ENCODE results near the gene NFATC2.

The NFATC2 gene

DNA sequence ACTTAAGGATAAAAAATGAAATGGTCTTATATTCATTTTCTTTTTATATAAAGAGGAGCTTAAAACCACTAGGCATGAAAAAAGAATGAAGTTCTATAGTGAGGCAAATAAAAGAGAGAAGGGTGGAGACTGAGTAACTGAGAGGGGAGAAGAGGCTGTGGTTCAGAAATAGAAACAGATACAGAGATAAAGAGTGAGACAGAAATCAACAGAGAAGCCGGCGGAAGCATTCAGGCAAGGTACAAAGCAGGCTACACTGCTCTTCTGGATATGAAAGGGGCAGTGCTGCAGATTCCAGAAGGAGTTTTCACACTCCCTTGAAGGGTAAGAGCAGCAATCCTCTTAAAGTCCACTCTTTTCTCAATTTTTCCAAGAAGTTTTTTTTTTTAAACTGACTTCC, 29.9 kb downstream of the NFATC2 start:
- Histone ChIP-seq H3K9me3 (ENCODE audit: control insufficient read depth, insufficient read depth, low read length) (no peaks in the 10 kb centered on the region), H3K36me3 (ENCODE audit: control insufficient read depth, insufficient read depth, low read length) (no peaks in the 10 kb centered on the region), H3K4me3 (ENCODE audit: low read depth, low read length) (no peak overlapping the region), H3K27me3 (ENCODE audit: control insufficient read depth, insufficient read depth, low read length) (no peaks in the 10 kb centered on the region), H3K4me1 (ENCODE audit: control insufficient read depth, insufficient read depth, low read length) (no peaks in the 10 kb centered on the region), H3K9ac (ENCODE audit: low read depth, low read length) (no peak overlapping the region), H3K27ac (ENCODE audit: low read depth, low read length) (no peak overlapping the region)

GRCh38 chr20:51511861-51512619, 30.5 kb downstream of the NFATC2 start:
- Histone ChIP-seq H3K4me3 (ENCODE audit: low read depth, low read length) (no peak overlapping the region), H3K9ac (ENCODE audit: low read depth, low read length) (no peak overlapping the region), H3K36me3 (ENCODE audit: control insufficient read depth, insufficient read depth, low read length) (no peaks in the 10 kb centered on the region), H3K9me3 (ENCODE audit: control insufficient read depth, insufficient read depth, low read length) (no peaks in the 10 kb centered on the region), H3K27me3 (ENCODE audit: control insufficient read depth, insufficient read depth, low read length) (no peaks in the 10 kb centered on the region), H3K27ac (ENCODE audit: low read depth, low read length) (no peak overlapping the region), H3K4me1 (ENCODE audit: control insufficient read depth, insufficient read depth, low read length) (no peaks in the 10 kb centered on the region)

GRCh38 chr20:51510936-51511605, 31.4 kb downstream of the NFATC2 start:
- Histone ChIP-seq H3K27ac (ENCODE audit: low read depth, low read length) (no peak overlapping the region), H3K9me3 (ENCODE audit: control insufficient read depth, insufficient read depth, low read length) (no peaks in the 10 kb centered on the region), H3K4me3 (ENCODE audit: low read depth, low read length) (no peak overlapping the region), H3K36me3 (ENCODE audit: control insufficient read depth, insufficient read depth, low read length) (no peaks in the 10 kb centered on the region), H3K9ac (ENCODE audit: low read depth, low read length) (no peak overlapping the region), H3K27me3 (ENCODE audit: control insufficient read depth, insufficient read depth, low read length) (no peaks in the 10 kb centered on the region), H3K4me1 (ENCODE audit: control insufficient read depth, insufficient read depth, low read length) (no peaks in the 10 kb centered on the region)

- H3K27me3 ChIP-seq (ENCODE audit: control insufficient read depth, insufficient read depth, low read length) = no peaks in the 10 kb centered on the region
- no peaks in the 10 kb centered on the region for H3K4me1 ChIP-seq (ENCODE audit: control insufficient read depth, insufficient read depth, low read length)
- no peak overlapping the region for H3K9ac ChIP-seq (ENCODE audit: low read depth, low read length)
- H3K36me3 ChIP-seq (ENCODE audit: control insufficient read depth, insufficient read depth, low read length) = no peaks in the 10 kb centered on the region
- H3K9me3 ChIP-seq (ENCODE audit: control insufficient read depth, insufficient read depth, low read length) = no peaks in the 10 kb centered on the region
- H3K27ac ChIP-seq (ENCODE audit: low read depth, low read length) = no peak overlapping the region
- no peak overlapping the region for H3K4me3 ChIP-seq (ENCODE audit: low read depth, low read length)
These were observed 32.4 kb downstream of the NFATC2 start for GRCh38 chr20:51510169-51510568.

DNA sequence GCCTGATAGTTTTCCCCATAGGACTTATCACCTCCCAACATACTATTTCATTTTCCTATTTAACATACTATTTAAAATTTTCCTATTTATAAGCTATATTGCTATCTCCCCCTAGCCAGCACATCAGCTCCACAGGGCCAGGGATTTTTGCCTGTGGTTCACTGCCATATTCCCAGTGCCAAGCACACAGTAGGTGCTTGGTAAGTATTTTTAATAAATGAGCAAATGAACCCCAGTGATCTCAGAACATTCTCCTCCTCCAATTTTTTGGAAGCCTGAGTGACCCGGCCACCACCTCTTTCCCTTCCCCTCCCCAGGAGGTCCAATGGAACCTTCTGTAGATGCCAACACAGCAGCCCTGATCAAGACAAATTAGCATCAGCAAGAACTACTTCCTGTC, 33.3 kb downstream of the NFATC2 start:
- Histone ChIP-seq H3K4me3 (ENCODE audit: low read depth, low read length) (no peak overlapping the region), H3K4me1 (ENCODE audit: control insufficient read depth, insufficient read depth, low read length) (no peaks in the 10 kb centered on the region), H3K9me3 (ENCODE audit: control insufficient read depth, insufficient read depth, low read length) (no peaks in the 10 kb centered on the region), H3K36me3 (ENCODE audit: control insufficient read depth, insufficient read depth, low read length) (no peaks in the 10 kb centered on the region), H3K9ac (ENCODE audit: low read depth, low read length) (no peak overlapping the region), H3K27me3 (ENCODE audit: control insufficient read depth, insufficient read depth, low read length) (no peaks in the 10 kb centered on the region), H3K27ac (ENCODE audit: low read depth, low read length) (no peak overlapping the region)

GRCh38 chr20:51508780-51509179, 33.7 kb downstream of the NFATC2 start:
- H3K36me3 ChIP-seq (ENCODE audit: control insufficient read depth, insufficient read depth, low read length) = no peaks in the 10 kb centered on the region
- no peak overlapping the region for H3K27ac ChIP-seq (ENCODE audit: low read depth, low read length)
- no peaks in the 10 kb centered on the region for H3K9me3 ChIP-seq (ENCODE audit: control insufficient read depth, insufficient read depth, low read length)
- H3K4me1 ChIP-seq (ENCODE audit: control insufficient read depth, insufficient read depth, low read length) = no peaks in the 10 kb centered on the region
- H3K4me3 ChIP-seq (ENCODE audit: low read depth, low read length) = no peak overlapping the region
- H3K27me3 ChIP-seq (ENCODE audit: control insufficient read depth, insufficient read depth, low read length) = no peaks in the 10 kb centered on the region
- no peak overlapping the region for H3K9ac ChIP-seq (ENCODE audit: low read depth, low read length)

DNA sequence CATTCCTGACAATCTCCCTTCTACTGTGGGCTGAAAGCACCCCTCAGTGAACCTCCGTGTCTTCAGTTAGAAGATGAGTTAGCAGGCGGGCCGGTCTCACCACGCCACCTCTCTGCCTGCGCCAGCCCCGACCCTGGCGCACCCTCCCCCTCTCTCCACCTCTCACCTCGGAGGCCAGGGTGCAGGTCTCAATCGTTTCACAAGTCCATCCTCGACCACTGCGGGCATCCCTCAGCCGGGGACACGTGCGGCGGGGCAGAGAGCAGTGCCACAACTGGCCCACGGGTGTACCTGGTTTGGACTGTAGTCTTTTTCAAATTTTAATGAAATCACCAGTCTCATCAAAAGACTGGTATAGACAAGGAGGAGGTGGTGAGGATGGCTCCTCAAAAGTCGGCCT, 34.4 kb downstream of the NFATC2 start:
- no peaks in the 10 kb centered on the region for H3K27me3 ChIP-seq (ENCODE audit: control insufficient read depth, insufficient read depth, low read length)
- no peak overlapping the region for H3K9ac ChIP-seq (ENCODE audit: low read depth, low read length)
- H3K9me3 ChIP-seq (ENCODE audit: control insufficient read depth, insufficient read depth, low read length) = no peaks in the 10 kb centered on the region
- no peak overlapping the region for H3K27ac ChIP-seq (ENCODE audit: low read depth, low read length)
- H3K36me3 ChIP-seq (ENCODE audit: control insufficient read depth, insufficient read depth, low read length) = no peaks in the 10 kb centered on the region
- H3K4me3 ChIP-seq (ENCODE audit: low read depth, low read length) = no peak overlapping the region
- no peaks in the 10 kb centered on the region for H3K4me1 ChIP-seq (ENCODE audit: control insufficient read depth, insufficient read depth, low read length)

DNA sequence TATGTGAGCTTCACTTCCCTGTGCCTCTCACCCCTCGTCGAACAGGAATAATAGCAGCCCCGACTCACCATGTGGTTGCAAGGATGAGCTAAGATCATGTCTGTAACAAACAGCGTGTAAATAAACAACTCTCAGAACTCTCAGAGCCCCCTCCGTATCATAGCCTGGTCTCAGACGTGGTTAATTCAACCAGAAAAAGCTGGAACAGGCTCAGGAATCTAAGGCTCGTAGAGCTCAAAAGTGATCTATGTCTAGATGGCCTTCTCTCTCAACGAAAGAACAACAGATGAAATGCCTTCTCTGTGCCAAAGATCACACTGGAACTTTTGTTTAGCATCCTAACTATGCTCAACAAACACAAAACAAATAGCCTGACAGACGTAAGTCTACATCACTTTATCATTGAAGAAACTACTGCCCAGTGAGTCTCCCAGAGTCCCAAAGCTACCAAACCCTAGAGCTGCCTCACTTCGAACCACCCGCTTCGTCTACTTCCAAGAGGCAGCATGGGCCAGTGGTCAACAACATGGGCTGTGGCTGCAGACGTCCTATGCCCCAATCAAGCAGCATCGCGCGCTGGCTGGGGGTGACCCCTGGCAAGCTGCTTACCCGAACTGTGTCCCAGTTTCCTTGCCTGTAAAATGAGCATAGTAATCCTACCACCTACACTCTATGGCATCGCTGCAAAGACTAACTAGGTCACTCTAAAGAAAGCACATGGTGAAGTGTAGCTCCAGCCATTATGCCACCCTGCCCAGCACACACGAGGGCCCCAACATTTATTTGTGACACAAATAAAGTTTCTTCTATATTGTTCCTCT, 35.1 kb downstream of the NFATC2 start:
- H3K4me1 ChIP-seq (ENCODE audit: control insufficient read depth, insufficient read depth, low read length) = no peaks in the 10 kb centered on the region
- no peak overlapping the region for H3K9ac ChIP-seq (ENCODE audit: low read depth, low read length)
- H3K9me3 ChIP-seq (ENCODE audit: control insufficient read depth, insufficient read depth, low read length) = no peaks in the 10 kb centered on the region
- no peaks in the 10 kb centered on the region for H3K27me3 ChIP-seq (ENCODE audit: control insufficient read depth, insufficient read depth, low read length)
- no peak overlapping the region for H3K27ac ChIP-seq (ENCODE audit: low read depth, low read length)
- no peak overlapping the region for H3K4me3 ChIP-seq (ENCODE audit: low read depth, low read length)
- no peaks in the 10 kb centered on the region for H3K36me3 ChIP-seq (ENCODE audit: control insufficient read depth, insufficient read depth, low read length)

- no peak overlapping the region for H3K27ac ChIP-seq (ENCODE audit: low read depth, low read length)
These were observed 35.8 kb downstream of the NFATC2 start for GRCh38 chr20:51506527-51507215.

DNA sequence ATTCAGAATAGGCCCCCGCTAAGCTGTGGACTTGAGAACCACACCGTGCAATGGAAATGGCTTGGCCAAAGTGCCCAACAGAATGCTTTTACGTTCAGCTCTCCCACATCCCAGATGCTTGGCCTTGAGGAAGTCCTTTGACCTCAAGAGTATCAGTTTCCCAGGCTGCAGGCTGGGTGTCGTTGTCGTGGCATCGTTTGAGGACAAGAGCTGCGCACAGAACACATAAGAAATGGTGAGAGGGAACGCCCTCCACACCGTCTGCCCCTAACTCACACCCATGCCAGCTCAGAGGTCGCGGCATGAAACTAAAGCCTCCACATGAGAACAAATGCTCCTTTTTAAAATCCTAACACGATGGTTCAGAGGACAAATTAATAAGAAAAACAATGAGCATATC, 37.0 kb downstream of the NFATC2 start:
- Histone ChIP-seq H3K4me1 (ENCODE audit: control insufficient read depth, insufficient read depth, low read length) (no peaks in the 10 kb centered on the region; the same call in 1 of the 2 replicates), H3K4me3 (ENCODE audit: low read depth, low read length) (no peak overlapping the region), H3K27ac (ENCODE audit: low read depth, low read length) (no peak overlapping the region), H3K27me3 (ENCODE audit: control insufficient read depth, insufficient read depth, low read length) (no peaks in the 10 kb centered on the region), H3K9ac (ENCODE audit: low read depth, low read length) (no peak overlapping the region), H3K9me3 (ENCODE audit: control insufficient read depth, insufficient read depth, low read length) (no peaks in the 10 kb centered on the region), H3K36me3 (ENCODE audit: control insufficient read depth, insufficient read depth, low read length) (no peaks in the 10 kb centered on the region)

More at GRCh38 chr20:51506527-51507215, 35.8 kb downstream of the NFATC2 start:
- Histone ChIP-seq H3K27me3 (ENCODE audit: control insufficient read depth, insufficient read depth, low read length) (no peaks in the 10 kb centered on the region), H3K9ac (ENCODE audit: low read depth, low read length) (no peak overlapping the region), H3K36me3 (ENCODE audit: control insufficient read depth, insufficient read depth, low read length) (no peaks in the 10 kb centered on the region), H3K4me1 (ENCODE audit: control insufficient read depth, insufficient read depth, low read length) (no peaks in the 10 kb centered on the region), H3K4me3 (ENCODE audit: low read depth, low read length) (no peak overlapping the region), H3K9me3 (ENCODE audit: control insufficient read depth, insufficient read depth, low read length) (no peaks in the 10 kb centered on the region)
